Loucy (cell line): ENCODE data around the gene MPHOSPH9.

ENCODE experiments used
- H2AFZ ChIP-seq: fragments of 200-600 bp; sonication (generic); 2 replicates; pipeline ENCODE4 v1.6.0; 2016; ENCODE audit warnings: antibody characterized with exemption, mild to moderate bottlenecking, low read length, moderate library complexity
- H3F3A ChIP-seq: fragments of 200-600 bp; 2 replicates; pipeline ENCODE4 v1.6.0; 2016; ENCODE audit warnings: antibody characterized with exemption, low read depth, mild to moderate bottlenecking
- H3K27me3 ChIP-seq: fragments of 200-600 bp; sonication (generic); 2 replicates; pipeline ENCODE4 v1.6.1; 2014; ENCODE audit warnings: low read length, mild to moderate bottlenecking; ENCODE audit not compliant: insufficient read depth, poor library complexity, severe bottlenecking
- H3K36me3 ChIP-seq: fragments of 200-600 bp; sonication (generic); 2 replicates; pipeline ENCODE4 v1.6.1; 2016; ENCODE audit warnings: low read length; ENCODE audit not compliant: insufficient read depth
- H3K4me1 ChIP-seq: fragments of 200-600 bp; sonication (generic); 2 replicates; pipeline ENCODE4 v1.5.1; 2014; ENCODE audit warnings: low read length, mild to moderate bottlenecking; ENCODE audit not compliant: insufficient read depth, poor library complexity, severe bottlenecking
- H3K4me2 ChIP-seq: fragments of 200-600 bp; sonication (generic); 2 replicates; pipeline ENCODE4 v1.6.0; 2014; ENCODE audit warnings: antibody characterized with exemption, low read length, low read depth, mild to moderate bottlenecking; ENCODE audit not compliant: poor library complexity, severe bottlenecking
- H3K4me3 ChIP-seq: fragments of 200-600 bp; sonication (generic); 2 replicates; pipeline ENCODE4 v1.5.1; 2014; ENCODE audit warnings: low read length, mild to moderate bottlenecking, mixed read lengths; ENCODE audit not compliant: poor library complexity, severe bottlenecking
- H3K79me2 ChIP-seq: fragments of 200-600 bp; sonication (generic); 2 replicates; pipeline ENCODE4 v1.6.1; 2014; ENCODE audit warnings: low read length; ENCODE audit not compliant: insufficient read depth
- H3K9ac ChIP-seq: fragments of 200-600 bp; sonication (generic); 2 replicates; pipeline ENCODE4 v1.6.0; 2014; ENCODE audit warnings: mild to moderate bottlenecking, low read depth, low read length, moderate library complexity; ENCODE audit not compliant: poor library complexity, severe bottlenecking
- H3K9me2 ChIP-seq: fragments of 200-600 bp; sonication (generic); replicated peaks from 2 replicates; pipeline ENCODE4 v1.6.1; 2016; ENCODE audit warnings: low read depth, low read length, mixed read lengths
- H3K9me3 ChIP-seq: fragments of 200-600 bp; sonication (generic); 2 replicates; pipeline ENCODE4 v1.6.1; 2014; ENCODE audit warnings: mild to moderate bottlenecking, antibody characterized with exemption, low read length, low read depth; ENCODE audit not compliant: insufficient read depth
- H4K20me1 ChIP-seq: fragments of 200-600 bp; sonication (generic); 2 replicates; pipeline ENCODE4 v1.6.0; 2014; ENCODE audit warnings: antibody characterized with exemption, low read length, mild to moderate bottlenecking; ENCODE audit not compliant: insufficient read depth, poor library complexity, severe bottlenecking
- CTCF ChIP-seq: fragments of 200-600 bp; sonication (generic); conservative IDR thresholded peaks from 2 replicates; pipeline ENCODE4 v1.5.1; 2014; ENCODE audit warnings: mild to moderate bottlenecking, antibody characterized with exemption, low read length
- EZH2phosphoT487 ChIP-seq: fragments of 200-600 bp; IDR thresholded peaks from 2 replicates; pipeline ENCODE4 v1.6.1; 2018; ENCODE audit warnings: antibody characterized with exemption, mild to moderate bottlenecking, moderate library complexity, borderline replicate concordance

Gene MPHOSPH9

GRCh38 chr12:123233505-123234308 lies 766 bp upstream of the MPHOSPH9 start:
- TF ChIP-seq EZH2phosphoT487 (no peak), CTCF (0 out of 2 replicates have a peak, but pooled peaks have one; percentile 13)
- Histone ChIP-seq H3K27me3 (no peaks in the 10 kb centered on the region), H3K9me2 (no peaks in the 10 kb centered on the region), H3K4me3 (peak overlapping the region; percentile 88), H3K4me1 (peaks cover 48% of the 10 kb centered on the region), H3K79me2 (peaks cover 85% of the 10 kb centered on the region), H3F3A (peaks cover 13% of the 10 kb centered on the region), H3K36me3 (no peaks in the 10 kb centered on the region), H3K4me2 (peak overlapping the region; percentile 88), H3K9ac (peak overlapping the region; percentile 94), H3K9me3 (no peaks in the 10 kb centered on the region), H2AFZ (peak overlapping the region; percentile 80), H4K20me1 (peaks cover 53% of the 10 kb centered on the region)

- Histone ChIP-seq H3K36me3 (no peaks in the 10 kb centered on the region), H3K4me3 (peak overlapping the region; percentile 88), H3K4me2 (peak overlapping the region; percentile 92), H3K9me3 (no peaks in the 10 kb centered on the region), H3K79me2 (peaks cover 89% of the 10 kb centered on the region), H4K20me1 (peaks cover 55% of the 10 kb centered on the region), H3F3A (peaks cover 13% of the 10 kb centered on the region), H3K27me3 (no peaks in the 10 kb centered on the region), H2AFZ (peak overlapping the region; percentile 80), H3K9ac (peak overlapping the region; percentile 97), H3K4me1 (peaks cover 56% of the 10 kb centered on the region), H3K9me2 (no peaks in the 10 kb centered on the region)
- TF ChIP-seq CTCF (no peak), EZH2phosphoT487 (no peak)
Observed at GRCh38 chr12:123232472-123232806, 502 bp downstream of the MPHOSPH9 start.

- Histone ChIP-seq H3K9me2 (no peaks in the 10 kb centered on the region), H3K27me3 (no peaks in the 10 kb centered on the region), H3K9ac (peak overlapping the region; percentile 97), H3K9me3 (no peaks in the 10 kb centered on the region), H3K79me2 (peaks cover 92% of the 10 kb centered on the region), H3K4me2 (peak overlapping the region; percentile 92), H3K4me1 (peaks cover 57% of the 10 kb centered on the region), H2AFZ (no peak overlapping the region; the same call in 1 of the 2 replicates), H3K4me3 (peak overlapping the region; percentile 88), H3K36me3 (no peaks in the 10 kb centered on the region), H4K20me1 (peaks cover 58% of the 10 kb centered on the region), H3F3A (peaks cover 11% of the 10 kb centered on the region)
- TF ChIP-seq EZH2phosphoT487 (no peak), CTCF (no peak)
Observed at GRCh38 chr12:123231931-123232330, 1.0 kb downstream of the MPHOSPH9 start.
